Suppressor macrophage treated with lipopolysaccharide for 4 hours (primary cell): ENCODE results near the gene MBNL1.

ENCODE experiments used
- DNase-seq: peaks from one replicate; pipeline ENCODE4 v3.0.0-alpha.2; 2020

MBNL1 gene

GRCh38 chr3:152499791-152500385 is 231.2 kb downstream of the MBNL1 start:
- peak; percentile 59 for DNase-seq

DNA sequence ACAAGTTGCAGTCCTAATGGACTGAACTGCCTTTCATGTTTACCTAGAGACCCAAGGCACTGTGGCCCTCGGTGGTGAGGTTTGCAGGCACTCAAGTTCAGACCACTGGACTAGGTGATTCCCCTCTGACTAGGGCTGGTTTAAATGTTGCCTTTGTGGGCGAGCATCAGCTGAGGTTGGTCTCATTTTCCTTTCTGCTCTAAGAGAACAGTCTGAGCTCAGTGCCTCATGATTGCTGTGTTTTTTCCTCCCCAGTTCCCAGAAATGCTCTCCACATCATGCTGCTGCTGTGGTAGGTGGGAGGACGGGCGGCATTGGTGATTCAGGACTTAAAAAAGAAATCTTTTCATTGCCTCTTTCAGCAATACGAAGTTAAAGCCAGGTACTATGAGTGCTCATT is 237.2 kb downstream of the MBNL1 start:
- peak; percentile 91 for DNase-seq

DNA sequence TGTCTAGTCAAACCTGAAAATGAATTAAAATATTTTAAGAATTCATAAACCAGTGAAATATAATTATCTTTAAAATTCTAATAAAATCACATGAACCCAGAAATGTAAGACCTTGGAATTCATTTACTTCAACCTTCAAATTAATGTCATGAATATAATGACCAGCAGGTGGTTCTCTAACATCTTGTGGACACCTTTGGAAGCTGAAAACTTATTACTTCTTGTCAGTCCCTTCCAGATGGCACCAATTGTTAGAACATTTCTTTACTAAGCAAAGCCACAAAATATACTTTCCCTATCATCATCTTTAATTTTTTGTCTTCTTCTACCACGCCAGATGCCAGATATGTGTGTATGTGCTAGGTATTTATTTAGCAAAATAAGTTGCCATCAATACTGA is 240.0 kb downstream of the MBNL1 start:
- DNase-seq = peak; percentile 21

DNA sequence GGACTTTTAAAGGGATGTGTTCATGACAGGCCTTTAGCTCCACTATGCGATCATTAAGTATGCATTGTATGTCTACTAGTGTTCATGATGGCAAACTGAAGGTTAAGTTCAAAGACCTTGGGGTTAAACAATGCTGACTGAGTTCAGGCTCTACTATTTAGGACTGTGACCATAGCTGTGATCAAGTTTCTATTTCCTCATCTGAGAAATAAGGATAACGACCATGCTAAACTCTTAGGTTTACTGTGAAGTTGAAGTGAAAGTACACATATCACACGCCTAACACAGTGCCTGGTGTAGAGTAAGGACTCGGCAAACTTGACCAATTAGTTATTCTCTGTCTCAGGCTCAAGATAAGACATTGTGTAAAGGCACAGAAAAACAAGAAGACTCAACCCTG is 243.2 kb downstream of the MBNL1 start:
- peak; percentile 64 for DNase-seq

- no peak for DNase-seq
Measured at GRCh38 chr3:152513301-152513960, 244.7 kb downstream of the MBNL1 start.
